ENCODE results near the gene UBAP1.
"Not testable (repeated sequence)": the region's sequence is repeated elsewhere in the genome, so short reads cannot be mapped to it uniquely, and the experiment has no call there.

The UBAP1 gene

GRCh38 chr9:34267660-34268059 lies 88.8 kb downstream of the UBAP1 start:
- no peak for DNase-seq (ENCODE audit: low read depth)
- no peak for TF ChIP-seq CTCF (IDR thresholded peaks at IDR 0.05; ENCODE audit: low read depth, low read length, missing control alignments)
- no peak overlapping the region for H3K4me3 ChIP-seq (ENCODE audit: low read depth, low read length)
- in situ Hi-C loops (cut with HindIII; ENCODE audit: low sequenced_read_pairs): loop anchor here (10.0 kb wide), 2 partner anchors 177 to 347 kb away; partner anchors contain the start of gene RPP25L

DNA sequence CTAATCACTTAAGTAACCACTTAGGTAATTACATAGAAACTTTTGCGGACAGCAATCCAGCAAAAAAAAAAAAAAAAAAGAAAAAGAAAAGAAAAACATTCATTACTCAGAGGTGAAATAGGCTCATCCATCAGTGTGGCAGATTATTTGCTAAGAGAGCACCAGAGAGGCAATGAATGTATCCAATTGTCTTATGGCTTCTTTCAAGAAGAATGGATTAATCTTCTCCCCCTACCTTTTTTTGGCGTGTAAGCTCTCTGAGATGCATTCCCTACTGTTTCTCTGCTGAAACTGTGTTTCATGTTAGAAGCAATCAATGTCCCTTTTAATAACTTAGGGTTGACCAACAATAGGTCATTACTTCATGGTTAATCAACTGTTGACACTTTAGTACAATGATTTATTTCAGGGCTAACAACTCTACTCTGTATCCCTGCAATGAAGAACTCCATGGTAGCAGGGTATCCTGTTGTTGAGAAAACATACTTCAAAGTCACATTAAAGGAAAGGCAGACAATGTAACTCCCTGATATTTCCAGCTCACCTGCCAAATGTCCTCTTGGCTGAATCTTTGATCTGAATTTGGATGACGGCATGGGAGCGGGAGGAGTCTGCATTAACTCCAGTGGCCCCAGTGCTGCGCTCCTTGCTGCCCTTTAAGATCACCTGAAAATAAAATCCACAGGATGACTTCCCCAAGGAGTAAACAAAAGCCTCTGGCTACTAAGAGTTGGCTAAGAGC lies 92.6 kb downstream of the UBAP1 start:
- TF ChIP-seq CTCF (IDR thresholded peaks at IDR 0.05; ENCODE audit: low read depth, low read length, missing control alignments): no peak
- DNase-seq (ENCODE audit: low read depth): no peak
- no peak overlapping the region for H3K4me3 ChIP-seq (ENCODE audit: low read depth, low read length)
- in situ Hi-C loops (cut with HindIII; ENCODE audit: low sequenced_read_pairs): no loop called here

DNA sequence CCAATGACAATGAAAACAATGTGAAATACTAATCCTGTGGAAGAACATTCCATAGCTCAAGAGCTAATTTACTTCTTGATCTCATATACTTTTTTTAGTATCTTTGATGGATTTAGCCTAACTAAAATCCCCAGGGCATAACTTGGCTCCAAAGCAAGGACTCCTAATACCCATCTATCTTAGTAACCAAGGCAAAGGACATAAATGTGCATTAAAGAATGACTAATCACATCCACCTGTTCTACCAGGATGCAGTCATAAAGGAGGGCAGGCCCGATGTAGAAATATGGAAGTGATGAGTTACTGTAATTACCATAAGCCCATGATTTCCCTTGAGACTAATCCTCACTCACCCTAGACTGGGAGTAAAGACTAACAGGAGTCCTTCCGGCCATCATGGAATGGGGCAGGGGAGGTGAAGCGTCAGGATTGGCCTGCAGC lies 93.3 kb downstream of the UBAP1 start:
- no peak for DNase-seq (ENCODE audit: low read depth)
- TF ChIP-seq CTCF (IDR thresholded peaks at IDR 0.05; ENCODE audit: low read depth, low read length, missing control alignments): no peak
- no peak overlapping the region for H3K4me3 ChIP-seq (ENCODE audit: low read depth, low read length)
- in situ Hi-C loops (cut with HindIII; ENCODE audit: low sequenced_read_pairs): no loop called here

DNA sequence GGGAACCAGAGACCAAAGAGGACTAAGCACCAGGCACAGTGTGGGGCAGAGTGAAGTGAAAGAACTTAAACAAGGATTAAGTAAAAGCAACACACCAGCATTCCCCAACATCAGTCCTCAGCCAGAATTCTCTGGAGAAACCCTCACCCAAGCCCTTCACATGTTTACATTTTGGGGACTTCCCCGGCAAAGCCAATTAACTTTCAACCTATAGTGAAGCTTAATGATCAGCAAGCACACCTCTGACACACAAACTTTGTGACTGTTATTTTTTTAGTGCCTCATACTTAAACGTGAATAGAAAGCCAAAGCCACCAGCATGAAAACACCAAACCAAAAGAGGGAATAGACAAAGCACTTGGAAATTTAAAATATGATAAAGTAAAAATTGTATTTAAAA lies 94.7 kb downstream of the UBAP1 start:
- H3K4me3 ChIP-seq (ENCODE audit: low read depth, low read length); DNase-seq (ENCODE audit: low read depth); in situ Hi-C loops (cut with HindIII; ENCODE audit: low sequenced_read_pairs): not testable (repeated sequence)

DNA sequence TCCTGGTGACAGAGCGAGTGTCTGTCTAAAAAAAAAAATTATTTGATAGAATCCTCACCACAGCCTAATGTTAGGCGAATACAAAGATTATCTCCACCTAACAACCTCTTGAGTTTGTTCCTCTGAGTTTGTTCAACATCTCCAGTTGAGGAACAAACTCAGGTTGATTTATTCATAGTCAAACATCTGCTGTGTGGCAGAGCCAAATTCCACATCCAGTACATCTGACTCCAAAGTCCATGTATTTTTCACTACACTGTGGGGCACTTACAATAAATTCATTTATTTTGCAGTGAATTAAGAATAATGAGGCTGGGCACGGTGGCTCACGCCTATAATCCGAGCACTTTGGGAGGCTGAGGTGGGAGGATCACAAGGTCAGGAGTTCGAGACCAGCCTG lies 97.0 kb downstream of the UBAP1 start:
- no peak overlapping the region for H3K4me3 ChIP-seq (ENCODE audit: low read depth, low read length)
- no peak for DNase-seq (ENCODE audit: low read depth)
- TF ChIP-seq CTCF (IDR thresholded peaks at IDR 0.05; ENCODE audit: low read depth, low read length, missing control alignments): no peak
- in situ Hi-C loops (cut with HindIII; ENCODE audit: low sequenced_read_pairs): no loop called here

- TF ChIP-seq CTCF (IDR thresholded peaks at IDR 0.05; ENCODE audit: low read depth, low read length, missing control alignments): no peak
- DNase-seq (ENCODE audit: low read depth): no peak
- in situ Hi-C loops (cut with HindIII; ENCODE audit: low sequenced_read_pairs): no loop called here
- H3K4me3 ChIP-seq (ENCODE audit: low read depth, low read length): no peak overlapping the region
These were observed 97.9 kb downstream of the UBAP1 start for GRCh38 chr9:34276772-34277171.

DNA sequence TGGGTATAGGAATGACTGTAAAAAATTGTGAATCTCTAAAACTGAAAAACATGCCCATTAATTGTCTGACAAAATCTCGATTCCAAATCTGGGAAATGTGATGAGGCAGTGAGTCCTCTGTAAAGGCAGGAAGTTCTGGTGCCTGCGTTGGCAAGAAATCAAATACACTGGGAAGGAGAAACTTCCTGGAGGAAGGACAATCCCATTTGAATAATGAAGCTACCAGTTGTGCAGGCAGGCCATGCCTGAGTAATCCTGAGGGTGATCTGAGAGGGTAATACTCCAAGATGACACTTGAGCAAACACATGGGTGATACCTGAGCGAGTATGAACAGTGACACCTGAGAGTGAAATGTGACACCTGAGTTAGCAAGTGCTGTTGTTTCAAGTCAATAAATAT lies 100.6 kb downstream of the UBAP1 start:
- no peak overlapping the region for H3K4me3 ChIP-seq (ENCODE audit: low read depth, low read length)
- TF ChIP-seq CTCF (IDR thresholded peaks at IDR 0.05; ENCODE audit: low read depth, low read length, missing control alignments): no peak
- in situ Hi-C loops (cut with HindIII; ENCODE audit: low sequenced_read_pairs): no loop called here
- no peak for DNase-seq (ENCODE audit: low read depth)
